Breast epithelium (tissue), 4 donors: ENCODE results near the gene PDLIM7. TPM values are rescaled to one million over a fixed set of nuclear protein-coding genes. Genes with fewer than 3 reads are reported as not detected.
A peak's percentile ranks its signal among the peaks of the same experiment; 100 is the strongest.

ENCODE experiments used
- DNase-seq, 2 donors: peaks; one replicate each; pipeline ENCODE4 v3.0.0-alpha.2; 2019; ENCODE audit warnings: low spot score in 2 of 2
- H3K27ac ChIP-seq, 2 donors: fragments of 200-600 bp; sonication (generic) in 1 of 2; one replicate each; pipeline ENCODE4 v1.5.1; 2016 to 2019; ENCODE audit warnings: mild to moderate bottlenecking in 1 of 2
- H3K27me3 ChIP-seq, 2 donors: fragments of 200-600 bp; sonication (generic) in 1 of 2; one replicate each; pipeline versions ENCODE4 v1.5.1 to v1.6.0; 2017 to 2019; ENCODE audit warnings: control low read depth in 1 of 2, mild to moderate bottlenecking in 1 of 2
- H3K36me3 ChIP-seq: fragments of 200-600 bp; one replicate; pipeline ENCODE4 v1.5.1; 2019
- H3K4me1 ChIP-seq, 2 donors: fragments of 200-600 bp; sonication (generic); one replicate each; pipeline ENCODE4 v1.5.1; 2016 to 2019; ENCODE audit warnings: control low read depth in 1 of 2
- H3K4me3 ChIP-seq, 3 donors: fragments of 200-600 bp; sonication (generic); 1 replicate in 2 of 3; 2 replicates in 1 of 3; pipeline ENCODE4 v1.5.1; 2016 to 2019; ENCODE audit warnings: mild to moderate bottlenecking in 3 of 3, moderate library complexity in 2 of 3
- H3K9me3 ChIP-seq, 2 donors: fragments of 200-600 bp; sonication (generic) in 1 of 2; one replicate each; pipeline ENCODE4 v1.5.1; 2016 to 2019; ENCODE audit warnings: control low read depth in 1 of 2
- CTCF ChIP-seq, 3 donors: fragments of 450-650 bp; IDR thresholded peaks; one replicate each; pipeline ENCODE4 v1.5.1; 2016 to 2017; ENCODE audit warnings: antibody characterized with exemption in 3 of 3, mild to moderate bottlenecking in 3 of 3, moderate library complexity in 3 of 3
- POLR2A ChIP-seq: fragments of 450-650 bp; IDR thresholded peaks from one replicate; pipeline ENCODE4 v1.6.1; 2016; ENCODE audit warnings: antibody characterized with exemption, mild to moderate bottlenecking, moderate library complexity
- POLR2AphosphoS5 ChIP-seq, 3 donors: sonication (generic); formaldehyde crosslinking; IDR thresholded peaks; one replicate each; pipeline ENCODE4 v1.6.1; 2017; ENCODE audit warnings: antibody characterized with exemption in 3 of 3
- intact Hi-C: fragments of 100-400 bp; cut with DNase I; formaldehyde crosslinking; loops from one replicate; pipeline ENCODE4 v1.15.1; 2023; ENCODE audit warnings: low total_unique reads
- total RNA-seq, 3 donors: library from RNA; depleted of rRNA; stranded (reverse); fragments of >200 nt; gene quantifications; one replicate each; pipeline ENCODE4 v1.1.0, GENCODE V29; 2016

The PDLIM7 gene
- total RNA-seq, 3 donors from 2014 or later, result 17.1 to 61.9 (median 42.6) TPM

DNA sequence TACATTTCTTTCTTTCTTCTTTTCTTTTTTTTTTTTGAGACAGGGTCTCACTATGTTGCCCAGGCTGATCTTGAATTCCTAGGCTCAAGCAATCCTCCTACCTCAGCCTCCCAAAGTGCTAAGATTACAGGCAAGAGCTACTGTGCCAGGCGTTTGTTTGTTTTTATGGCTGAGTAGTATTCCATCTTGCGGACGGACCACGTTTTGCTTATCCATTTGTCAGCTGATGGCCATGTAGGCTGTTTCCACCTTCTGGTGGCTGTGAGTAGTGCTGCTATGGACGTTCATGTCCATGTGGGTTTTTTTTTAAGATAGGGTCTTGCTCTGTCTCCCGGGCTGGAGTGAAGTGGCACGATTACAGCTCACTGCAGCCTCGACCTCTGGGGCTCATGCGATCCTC, 9.8 kb upstream of the PDLIM7 start:
- Histone ChIP-seq H3K27me3 (no peaks in the 10 kb centered on the region), H3K9me3 (no peaks in the 10 kb centered on the region), H3K36me3 (peaks cover 8% of the 10 kb centered on the region), H3K4me1 (no peaks in the 10 kb centered on the region), H3K4me3 (no peak overlapping the region), H3K27ac (no peak overlapping the region)
- intact Hi-C loops, result no loop called here
- no peak for TF ChIP-seq CTCF (IDR thresholded peaks at IDR 0.05)
- TF ChIP-seq POLR2AphosphoS5 (IDR thresholded peaks at IDR 0.05), result no peak
- TF ChIP-seq POLR2A, result no peak
- no peak for DNase-seq

- no peaks in the 10 kb centered on the region for H3K27me3 ChIP-seq
Observed at GRCh38 chr5:177505075-177505474, 7.7 kb upstream of the PDLIM7 start.

DNA sequence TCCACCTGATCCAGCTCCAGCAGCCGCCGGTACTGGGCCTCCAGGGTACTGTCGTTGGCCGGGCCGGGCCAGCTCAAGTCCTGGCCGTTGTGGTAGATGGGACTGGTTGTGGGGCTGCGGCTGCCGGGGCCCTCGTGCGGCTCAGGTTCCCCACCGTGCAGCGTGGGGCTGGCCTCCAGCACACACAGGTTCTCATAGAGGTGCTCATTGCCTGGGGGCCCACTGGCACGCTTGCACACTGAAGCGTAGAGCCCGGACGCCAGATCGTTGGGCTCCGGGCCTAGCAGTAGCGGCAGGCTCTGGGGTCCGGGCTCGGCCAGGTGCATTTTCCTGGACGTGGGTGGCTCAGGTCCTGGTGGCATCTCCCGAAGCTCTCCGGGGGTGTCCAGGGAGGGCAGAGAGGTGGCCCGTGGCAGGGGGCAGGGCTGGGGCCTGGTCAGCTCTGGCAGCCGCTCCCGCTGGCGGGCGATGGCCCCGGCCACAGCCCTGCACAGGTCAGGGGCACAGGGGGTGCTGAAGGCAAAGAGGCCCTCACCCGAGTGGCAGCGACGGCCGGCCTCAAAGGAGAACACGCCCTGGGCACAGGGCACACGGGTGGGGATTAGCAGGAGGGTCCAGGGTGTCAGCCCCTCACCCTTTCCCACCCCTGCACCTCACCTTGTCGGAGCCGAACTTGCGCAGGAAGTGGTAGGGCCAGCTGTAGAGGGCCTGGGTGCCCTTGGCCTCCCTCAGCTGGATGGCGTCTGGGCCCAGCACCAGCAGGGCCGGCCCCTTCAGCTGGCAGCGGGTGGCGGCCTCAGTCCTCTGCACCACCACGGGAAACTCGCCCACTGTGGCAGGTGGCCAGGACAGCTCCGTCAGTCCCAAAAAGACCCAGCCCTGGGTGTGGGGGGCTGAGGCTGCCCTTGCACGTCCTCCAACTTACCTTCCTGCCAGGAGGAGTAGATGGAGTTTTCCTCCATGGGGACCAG, 7.0 kb upstream of the PDLIM7 start:
- DNase-seq, result no peak
- no peaks in the 10 kb centered on the region for H3K4me1 ChIP-seq
- TF ChIP-seq POLR2A (no peak), POLR2AphosphoS5 (IDR thresholded peaks at IDR 0.05) (no peak), CTCF (IDR thresholded peaks at IDR 0.05) (no peak)
- no peaks in the 10 kb centered on the region for H3K36me3 ChIP-seq
- intact Hi-C loops, result loop anchor here (5.0 kb wide), 1 partner anchor 102 kb away; the partner anchor contains the start of gene PFN3
- no peaks in the 10 kb centered on the region for H3K9me3 ChIP-seq
- peak overlapping the region in 1 of 3 donors; percentile 29 for H3K4me3 ChIP-seq
- H3K27me3 ChIP-seq, result no peaks in the 10 kb centered on the region
- peak overlapping the region in 1 of 2 donors; percentile 2 for H3K27ac ChIP-seq

More at GRCh38 chr5:177505075-177505474, 7.7 kb upstream of the PDLIM7 start:
- Histone ChIP-seq H3K4me1 (no peaks in the 10 kb centered on the region), H3K9me3 (no peaks in the 10 kb centered on the region), H3K4me3 (no peak overlapping the region), H3K36me3 (no peaks in the 10 kb centered on the region), H3K27ac (no peak overlapping the region)
- intact Hi-C loops, result no loop called here
- no peak for DNase-seq
- TF ChIP-seq POLR2AphosphoS5 (IDR thresholded peaks at IDR 0.05), result no peak
- TF ChIP-seq CTCF (IDR thresholded peaks at IDR 0.05), result no peak
- no peak for TF ChIP-seq POLR2A

GRCh38 chr5:177503351-177504085, 6.1 kb upstream of the PDLIM7 start:
- Histone ChIP-seq H3K27me3 (no peaks in the 10 kb centered on the region), H3K27ac (no peak overlapping the region), H3K9me3 (no peaks in the 10 kb centered on the region), H3K4me3 (peak overlapping the region in 1 of 3 donors; percentile 29), H3K4me1 (no peaks in the 10 kb centered on the region), H3K36me3 (no peaks in the 10 kb centered on the region)
- no peak for DNase-seq
- intact Hi-C loops, result loop anchor here (5.0 kb wide), 1 partner anchor 101 kb away; the partner anchor contains the start of gene PFN3
- TF ChIP-seq POLR2A, result no peak
- TF ChIP-seq CTCF (IDR thresholded peaks at IDR 0.05), result no peak
- TF ChIP-seq POLR2AphosphoS5 (IDR thresholded peaks at IDR 0.05), result no peak
